Measurements from ENCODE around the gene TFAP2D.

GRCh38 chr6:50699051-50699775 lies 14.1 kb upstream of the TFAP2D start:
- no peak for TF ChIP-seq CTCF (conservative IDR thresholded peaks at IDR 0.05; ENCODE audit: low read depth, low read length)
- TF ChIP-seq FOS (IDR thresholded peaks at IDR 0.05; ENCODE audit: low read depth, low read length): no peak
- TF ChIP-seq BHLHE40 (IDR thresholded peaks at IDR 0.05; ENCODE audit: low read depth, low read length): no peak
- no peak for TF ChIP-seq MAFK (IDR thresholded peaks at IDR 0.05; ENCODE audit: low read depth, low read length)
- TF ChIP-seq POLR2A (IDR thresholded peaks at IDR 0.05; ENCODE audit: low read depth, low read length): no peak
